RWPE1 (cell line): Measurements from ENCODE around the gene TMCO2.

Experiments
- CTCF ChIA-PET: fragments of 350-600 bp; sonication (Branson Sonifier 250); formaldehyde crosslinking; extraction: SDS; loops from one replicate; lab custom pipeline; 2021; lab: Yijun Ruan, JAX
- POLR2A ChIA-PET: fragments of 400-600 bp; formaldehyde crosslinking; extraction: SDS; loops from one replicate; lab custom pipeline; 2020; ENCODE audit warnings: antibody characterized with exemption; ENCODE audit not compliant: low non-redundant PET; lab: Yijun Ruan, JAX
- DNase-seq: peaks from one replicate; pipeline ENCODE4 v3.0.0; 2012; ENCODE audit warnings: low spot score
- H3K27ac ChIP-seq: fragments of 450-650 bp; 2 replicates; pipeline ENCODE4 v1.5.1; 2017
- CTCF ChIP-seq: fragments of 450-650 bp; conservative IDR thresholded peaks from 2 replicates; pipeline ENCODE4 v1.5.1; 2017; ENCODE audit warnings: low read depth, mild to moderate bottlenecking

TMCO2 gene

DNA sequence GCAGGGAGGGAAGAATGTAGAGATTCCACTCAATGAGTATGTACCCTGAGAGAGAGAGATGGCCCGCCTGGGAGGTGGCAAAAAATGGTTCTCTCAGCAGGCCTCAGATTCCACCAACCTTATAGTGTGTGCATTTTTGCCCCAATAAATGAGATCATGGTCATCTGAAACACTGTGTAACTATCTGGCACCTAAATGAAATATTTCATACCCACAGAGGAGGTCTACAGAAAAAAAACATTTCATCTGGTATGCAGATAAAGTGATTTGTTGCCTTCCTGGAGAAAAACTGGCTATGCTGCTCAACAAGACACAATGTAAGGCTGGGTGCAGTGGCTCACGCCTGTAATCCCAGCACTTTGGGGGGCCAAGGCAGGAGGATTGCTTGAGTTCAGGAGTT, 4.9 kb downstream of the TMCO2 start:
- CTCF ChIA-PET, result no interaction called here
- no peak for TF ChIP-seq CTCF
- DNase-seq, result no peak
- H3K27ac ChIP-seq, result no peak overlapping the region
- POLR2A ChIA-PET, result no interaction called here

GRCh38 chr1:40255231-40255630, 7.5 kb downstream of the TMCO2 start:
- no peak for TF ChIP-seq CTCF
- H3K27ac ChIP-seq, result no peak overlapping the region
- ChIA-PET POLR2A (no interaction called here), CTCF (interaction anchor here (1.2 kb wide), 1 partner anchor 60 kb away, joined by 3 read pairs; no protein-coding TSS in a partner anchor)
- DNase-seq, result no peak

- no peak for TF ChIP-seq CTCF
- no peak overlapping the region for H3K27ac ChIP-seq
- DNase-seq, result no peak
- CTCF ChIA-PET, result interaction anchor here (1.2 kb wide), 1 partner anchor 59 kb away, joined by 3 read pairs; no protein-coding TSS in a partner anchor
- POLR2A ChIA-PET, result interaction anchor here (0.6 kb wide), 1 partner anchor 28 kb away, joined by 6 read pairs; no protein-coding TSS in a partner anchor
Measured at GRCh38 chr1:40256401-40257084, 8.8 kb downstream of the TMCO2 start.

GRCh38 chr1:40257313-40257687, 9.6 kb downstream of the TMCO2 start:
- ChIA-PET POLR2A (interaction anchor here (1.0 kb wide), 1 partner anchor 95 kb away, joined by 3 read pairs; no protein-coding TSS in a partner anchor), CTCF (interaction anchor here (0.6 kb wide), 2 partner anchors 108 to 391 kb away, joined by 3 to 4 read pairs; no protein-coding TSS in a partner anchor)
- peak overlapping the region; percentile 95 for H3K27ac ChIP-seq
- TF ChIP-seq CTCF, result no peak
- no peak for DNase-seq

DNA sequence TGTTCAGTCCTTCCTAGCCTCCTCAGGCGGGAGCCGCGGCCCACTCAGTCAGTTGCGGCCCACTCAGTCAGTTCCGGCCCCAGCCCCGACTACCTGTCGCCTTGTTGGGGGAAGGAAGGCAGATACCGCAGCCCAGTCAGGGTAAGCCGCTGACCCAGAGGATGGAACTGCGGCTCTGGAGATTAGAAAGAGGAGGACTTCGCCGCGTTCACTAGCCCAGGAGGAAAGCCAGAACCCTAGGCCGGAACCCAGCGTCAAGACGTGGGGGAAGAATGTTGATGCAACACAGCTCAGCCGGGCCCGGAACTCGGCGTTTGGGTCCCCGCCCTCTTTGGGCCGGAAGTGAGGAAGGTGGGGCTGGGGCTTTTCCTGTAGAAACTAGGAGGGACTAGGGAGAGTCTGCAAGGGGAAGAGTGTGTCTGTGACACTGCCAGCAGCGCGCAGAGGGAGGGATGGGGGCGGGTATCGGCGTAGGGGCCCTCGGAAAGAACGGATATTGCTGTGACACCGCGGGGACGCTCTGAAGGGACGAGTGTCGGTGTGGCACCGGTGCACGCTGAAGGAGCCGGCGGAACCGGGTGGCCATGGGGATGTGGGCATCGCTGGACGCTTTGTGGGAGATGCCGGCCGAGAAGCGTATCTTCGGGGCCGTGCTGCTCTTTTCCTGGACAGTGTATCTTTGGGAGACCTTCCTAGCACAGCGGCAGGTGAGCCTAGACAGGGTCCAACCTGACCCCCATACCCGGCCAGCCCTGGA, 10.1 kb downstream of the TMCO2 start, which contains the start of gene ZMPSTE24:
Gene ZMPSTE24 (plus strand): TSS at position 549 of the 757 bp plus-strand sequence. CDS start 36 bp downstream, at position 585.
- ChIA-PET CTCF (interaction anchor here (0.6 to 0.7 kb wide), 3 partner anchors 108 to 475 kb away, joined by 3 to 4 read pairs (median 4); no protein-coding TSS in a partner anchor), POLR2A (interaction anchor here (1.0 kb wide), 1 partner anchor 96 kb away, joined by 3 read pairs; no protein-coding TSS in a partner anchor)
- DNase-seq, result peak; percentile 89
- TF ChIP-seq CTCF, result no peak
- H3K27ac ChIP-seq, result peak within 1 kb of the TSS; percentile 95

- H3K27ac ChIP-seq, result peak overlapping the region; percentile 95
- no peak for TF ChIP-seq CTCF
- no peak for DNase-seq
- POLR2A ChIA-PET, result interaction anchor here (1.0 kb wide), 1 partner anchor 96 kb away, joined by 3 read pairs; no protein-coding TSS in a partner anchor
- CTCF ChIA-PET, result no interaction called here
Measured at GRCh38 chr1:40258445-40258769, 10.7 kb downstream of the TMCO2 start.
